DND-41 (cell line): ENCODE results near the gene ADORA2A.

Experiments used
- CTCF ChIP-seq: IDR thresholded peaks from 2 replicates; pipeline ENCODE4 v1.5.1; 2012; ENCODE audit warnings: borderline replicate concordance, low read length, moderate library complexity, mild to moderate bottlenecking; ENCODE audit not compliant: poor library complexity, severe bottlenecking; ENCODE audit errors: extremely low read depth
- EZH2 ChIP-seq: IDR thresholded peaks from 3 replicates; pipeline ENCODE4 v1.6.1; 2012; ENCODE audit warnings: borderline replicate concordance, low read depth, mild to moderate bottlenecking, moderate library complexity, low read length, inconsistent platforms; ENCODE audit not compliant: severe bottlenecking

DNA sequence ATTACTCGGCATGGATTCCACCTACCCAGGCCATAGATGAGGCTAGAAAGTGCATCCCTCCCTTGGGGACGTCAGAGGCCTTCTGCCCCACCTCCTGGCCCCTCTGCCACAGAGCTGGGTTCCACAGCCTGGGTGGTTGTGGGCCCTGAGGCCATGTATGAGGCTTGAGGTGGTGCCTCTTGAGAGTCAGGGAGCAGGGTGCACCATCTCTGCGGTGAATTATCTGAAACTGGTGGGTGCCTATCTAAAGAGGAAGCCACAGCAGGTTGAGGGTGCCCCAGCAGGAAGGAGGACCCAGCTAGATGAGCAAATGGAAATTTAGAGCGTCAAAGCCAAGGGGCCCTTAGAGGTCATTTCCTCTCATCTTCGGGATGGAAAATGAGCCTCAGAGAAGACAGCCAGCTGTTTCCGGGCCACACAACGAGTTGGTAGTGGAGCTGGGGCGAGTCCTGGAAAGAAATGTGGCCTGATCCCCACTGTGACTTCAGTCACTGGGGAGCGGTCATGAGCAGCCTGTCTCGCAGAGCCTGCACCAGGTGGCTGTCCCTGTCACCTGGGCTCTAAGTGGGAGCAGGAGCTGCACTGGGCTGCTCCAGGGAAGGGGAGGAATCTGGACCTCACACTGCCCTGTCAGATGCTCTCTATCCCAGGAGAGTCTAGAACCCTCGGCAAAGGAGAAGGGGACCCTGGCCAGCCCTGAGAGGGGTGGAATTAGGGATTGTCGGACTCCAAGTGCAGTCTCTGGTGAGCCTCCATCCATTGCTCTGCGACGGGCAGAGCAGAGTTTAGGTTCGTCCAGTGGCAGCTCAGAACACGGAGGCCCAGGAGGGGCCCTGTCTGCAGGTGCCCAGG is 7.3 kb downstream of the ADORA2A start:
- TF ChIP-seq CTCF: no peak
- TF ChIP-seq EZH2: no peak
